SU-DHL-6 (cell line): Measurements from ENCODE around the gene ZDHHC24.

ENCODE experiments used
- H2AFZ ChIP-seq: fragments of 200-600 bp; sonication (generic); 2 replicates; pipeline ENCODE4 v1.6.1; 2014; ENCODE audit warnings: low read depth, mild to moderate bottlenecking, moderate library complexity, mixed read lengths, antibody characterized with exemption, low read length; ENCODE audit not compliant: severe bottlenecking
- H3F3A ChIP-seq: fragments of 200-600 bp; shearing (Covaris generic); 2 replicates; pipeline ENCODE4 v1.6.0; 2016; ENCODE audit warnings: antibody characterized with exemption, mild to moderate bottlenecking; ENCODE audit not compliant: insufficient read depth
- H3K27ac ChIP-seq: fragments of 200-600 bp; sonication (generic); 2 replicates; pipeline ENCODE4 v1.5.1; 2016; ENCODE audit warnings: low read depth, mild to moderate bottlenecking, low read length, moderate library complexity, mixed read lengths
- H3K27me3 ChIP-seq: fragments of 200-600 bp; sonication (generic), shearing (Covaris generic); 2 replicates; pipeline ENCODE4 v1.6.0; 2014; ENCODE audit warnings: mild to moderate bottlenecking, low read length
- H3K36me3 ChIP-seq: fragments of 200-600 bp; sonication (generic); 2 replicates; pipeline ENCODE4 v1.6.1; 2014; ENCODE audit warnings: mild to moderate bottlenecking, low read length, mixed read lengths
- H3K4me2 ChIP-seq: fragments of 300-600, 200-600 bp; shearing (Covaris generic), sonication (generic); 2 replicates; pipeline ENCODE4 v1.6.0; 2014; ENCODE audit warnings: low read length, low read depth, mild to moderate bottlenecking; ENCODE audit not compliant: poor library complexity, severe bottlenecking
- H3K4me3 ChIP-seq: fragments of 200-600 bp; sonication (generic); 2 replicates; pipeline ENCODE4 v1.5.1; 2014; ENCODE audit warnings: antibody characterized with exemption, low read length, mild to moderate bottlenecking, mixed read lengths; ENCODE audit not compliant: insufficient read depth, poor library complexity, severe bottlenecking
- H3K79me2 ChIP-seq: fragments of 200-600 bp; sonication (generic); 2 replicates; pipeline ENCODE4 v1.6.1; 2014; ENCODE audit warnings: mild to moderate bottlenecking, low read length, moderate library complexity; ENCODE audit not compliant: insufficient read depth
- H3K9ac ChIP-seq: fragments of 200-600 bp; sonication (generic); 2 replicates; pipeline ENCODE4 v1.7.0; 2014; ENCODE audit warnings: mild to moderate bottlenecking, low read length
- H3K9me2 ChIP-seq: fragments of 200-600 bp; sonication (generic); replicated peaks from 2 replicates; pipeline ENCODE4 v1.6.1; 2014; ENCODE audit warnings: low read length; ENCODE audit not compliant: insufficient read depth
- H3K9me3 ChIP-seq: fragments of 200-600 bp; sonication (generic); 2 replicates; pipeline ENCODE4 v1.6.1; 2014; ENCODE audit warnings: low read length, mixed read lengths; ENCODE audit not compliant: insufficient read depth
- H4K20me1 ChIP-seq: fragments of 200-600 bp; sonication (generic); 2 replicates; pipeline ENCODE4 v1.6.1; 2014; ENCODE audit warnings: low read depth, mild to moderate bottlenecking, antibody characterized with exemption, low read length, moderate library complexity, mixed read lengths
- EZH2phosphoT487 ChIP-seq: fragments of 200-600 bp; sonication (generic), shearing (Covaris generic); conservative IDR thresholded peaks from 2 replicates; pipeline ENCODE4 v1.6.1; 2018; ENCODE audit warnings: mild to moderate bottlenecking, antibody characterized with exemption, low read length, moderate library complexity, mixed read lengths
- TF ChIP-seq, protein P1 (sequence below): fragments of 200-600 bp; sonication (generic); IDR thresholded peaks from one replicate; pipeline ENCODE4 v1.5.1; 2017; ENCODE audit warnings: antibody characterized with exemption, mild to moderate bottlenecking, low read length, moderate library complexity; ENCODE audit not compliant: insufficient read depth, poor library complexity, severe bottlenecking

Gene ZDHHC24

DNA sequence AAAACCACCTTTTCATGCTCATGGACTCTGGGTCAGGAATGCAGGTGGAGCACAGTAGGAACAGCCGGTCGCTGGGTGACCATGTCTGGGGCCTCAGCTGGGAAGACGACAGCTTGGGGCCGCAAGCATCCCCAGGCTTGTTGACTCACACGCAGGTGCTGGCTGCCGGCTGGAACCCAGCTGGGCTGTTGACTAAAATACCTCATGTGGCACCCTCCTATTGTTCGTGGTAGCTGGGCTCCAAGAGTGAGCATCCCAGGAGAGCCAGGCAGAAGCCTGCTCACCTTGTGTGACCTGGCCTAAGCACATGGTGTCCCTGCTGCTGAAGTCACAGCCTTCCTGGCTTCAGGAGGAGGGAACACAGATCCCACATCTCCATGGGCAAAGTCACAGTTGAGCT, 56.2 kb downstream of the ZDHHC24 start:
- H3F3A ChIP-seq = no peaks in the 10 kb centered on the region
- no peaks in the 10 kb centered on the region for H3K79me2 ChIP-seq
- H3K4me2 ChIP-seq = no peak overlapping the region
- H3K9me2 ChIP-seq = no peaks in the 10 kb centered on the region
- no peak overlapping the region for H3K4me3 ChIP-seq
- TF ChIP-seq, protein P1, sequence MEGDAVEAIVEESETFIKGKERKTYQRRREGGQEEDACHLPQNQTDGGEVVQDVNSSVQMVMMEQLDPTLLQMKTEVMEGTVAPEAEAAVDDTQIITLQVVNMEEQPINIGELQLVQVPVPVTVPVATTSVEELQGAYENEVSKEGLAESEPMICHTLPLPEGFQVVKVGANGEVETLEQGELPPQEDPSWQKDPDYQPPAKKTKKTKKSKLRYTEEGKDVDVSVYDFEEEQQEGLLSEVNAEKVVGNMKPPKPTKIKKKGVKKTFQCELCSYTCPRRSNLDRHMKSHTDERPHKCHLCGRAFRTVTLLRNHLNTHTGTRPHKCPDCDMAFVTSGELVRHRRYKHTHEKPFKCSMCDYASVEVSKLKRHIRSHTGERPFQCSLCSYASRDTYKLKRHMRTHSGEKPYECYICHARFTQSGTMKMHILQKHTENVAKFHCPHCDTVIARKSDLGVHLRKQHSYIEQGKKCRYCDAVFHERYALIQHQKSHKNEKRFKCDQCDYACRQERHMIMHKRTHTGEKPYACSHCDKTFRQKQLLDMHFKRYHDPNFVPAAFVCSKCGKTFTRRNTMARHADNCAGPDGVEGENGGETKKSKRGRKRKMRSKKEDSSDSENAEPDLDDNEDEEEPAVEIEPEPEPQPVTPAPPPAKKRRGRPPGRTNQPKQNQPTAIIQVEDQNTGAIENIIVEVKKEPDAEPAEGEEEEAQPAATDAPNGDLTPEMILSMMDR = no peak
- TF ChIP-seq EZH2phosphoT487 = no peak
- no peaks in the 10 kb centered on the region for H4K20me1 ChIP-seq
- H3K27me3 ChIP-seq = no peaks in the 10 kb centered on the region
- no peak overlapping the region for H3K27ac ChIP-seq
- H3K9ac ChIP-seq = no peak overlapping the region
- H3K9me3 ChIP-seq = no peaks in the 10 kb centered on the region
- H2AFZ ChIP-seq = no peak overlapping the region
- H3K36me3 ChIP-seq = no peaks in the 10 kb centered on the region

DNA sequence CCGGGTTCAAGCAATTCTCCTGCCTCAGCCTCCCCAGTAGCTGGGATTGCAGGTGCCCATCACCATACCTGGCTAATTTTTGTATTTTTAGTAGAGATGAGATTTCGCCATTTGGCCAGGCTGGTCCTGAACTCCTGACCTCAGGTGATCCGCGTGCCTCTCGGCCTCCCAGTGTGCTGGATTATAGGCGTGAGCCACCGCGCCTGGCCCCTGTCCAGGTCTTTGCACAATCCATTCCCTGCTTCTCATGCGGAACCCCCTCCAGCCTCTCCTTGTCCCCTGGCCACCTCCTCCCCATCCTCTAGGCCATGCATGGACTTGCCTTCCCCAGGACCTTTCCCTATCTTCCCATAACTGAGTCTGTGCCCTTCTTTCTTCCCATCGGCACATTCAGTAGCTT, 56.9 kb downstream of the ZDHHC24 start:
- no peaks in the 10 kb centered on the region for H3K27me3 ChIP-seq
- no peak overlapping the region for H3K4me2 ChIP-seq
- H3K9me2 ChIP-seq = no peaks in the 10 kb centered on the region
- no peaks in the 10 kb centered on the region for H3K9me3 ChIP-seq
- no peaks in the 10 kb centered on the region for H3K79me2 ChIP-seq
- no peaks in the 10 kb centered on the region for H3K36me3 ChIP-seq
- H3F3A ChIP-seq = no peaks in the 10 kb centered on the region
- no peaks in the 10 kb centered on the region for H4K20me1 ChIP-seq
- H3K4me3 ChIP-seq = no peak overlapping the region
- H3K27ac ChIP-seq = no peak overlapping the region
- H3K9ac ChIP-seq = no peak overlapping the region
- no peak overlapping the region for H2AFZ ChIP-seq
- TF ChIP-seq, protein P1 = no peak
- no peak for TF ChIP-seq EZH2phosphoT487

DNA sequence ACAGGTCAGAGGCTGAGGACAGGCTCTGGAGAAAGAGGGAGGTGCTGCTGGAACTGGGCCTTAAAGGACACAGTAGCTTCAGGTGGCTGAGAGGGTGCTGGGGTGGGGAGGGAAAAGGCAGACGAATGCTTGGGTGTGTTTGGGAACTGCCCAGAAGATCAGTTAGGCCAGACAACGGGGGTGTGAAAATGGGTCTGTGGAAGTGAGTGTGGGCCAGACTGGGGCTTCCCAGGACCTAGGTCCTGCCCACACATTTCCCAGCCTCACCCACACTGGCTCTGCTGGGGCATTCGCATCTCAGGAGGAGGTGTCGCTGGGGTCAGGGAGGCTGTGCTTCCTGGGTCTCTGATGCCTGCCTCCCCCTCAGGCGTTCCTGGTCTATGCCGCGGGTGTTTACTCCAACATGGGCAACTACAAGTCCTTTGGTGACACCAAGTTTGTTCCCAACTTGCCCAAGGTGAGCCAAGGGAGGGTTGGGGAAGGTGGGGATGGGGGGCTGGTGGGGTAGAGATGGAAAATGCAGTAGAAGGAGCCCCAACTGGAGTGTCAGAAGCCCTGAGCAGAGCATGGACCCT, 61.0 kb downstream of the ZDHHC24 start:
- H2AFZ ChIP-seq = no peak overlapping the region
- H3K9me3 ChIP-seq = no peaks in the 10 kb centered on the region
- H3K79me2 ChIP-seq = 0 out of 2 replicates have a peak, but pooled peaks cover 7% of the 10 kb centered on the region
- TF ChIP-seq, protein P1 = no peak
- TF ChIP-seq EZH2phosphoT487 = no peak
- no peak overlapping the region for H3K4me2 ChIP-seq
- H3K36me3 ChIP-seq = no peaks in the 10 kb centered on the region
- H3K4me3 ChIP-seq = no peak overlapping the region
- H3K27me3 ChIP-seq = no peaks in the 10 kb centered on the region
- H3K9ac ChIP-seq = no peak overlapping the region
- no peaks in the 10 kb centered on the region for H4K20me1 ChIP-seq
- H3K27ac ChIP-seq = no peak overlapping the region
- H3K9me2 ChIP-seq = no peaks in the 10 kb centered on the region
- H3F3A ChIP-seq = no peaks in the 10 kb centered on the region
